CD4-positive, alpha-beta memory T cell (primary cell): Measurements from ENCODE around the gene TK2. TPM values are rescaled to one million over a fixed set of nuclear protein-coding genes. Genes with fewer than 3 reads are reported as not detected.
"Not testable (repeated sequence)": the region's sequence is repeated elsewhere in the genome, so short reads cannot be mapped to it uniquely, and the experiment has no call there.

Source experiments
- CTCF ChIA-PET: fragments of 350-600 bp; sonication (Branson Sonifier 250); formaldehyde crosslinking; loops from one replicate; lab custom pipeline; 2021; ENCODE audit warnings: inconsistent platforms; ENCODE audit not compliant: partially characterized antibody; lab: Charles Lee
- POLR2A ChIA-PET: fragments of 350-600 bp; sonication (Branson Sonifier 250); formaldehyde crosslinking; loops from one replicate; lab custom pipeline; 2021; ENCODE audit not compliant: partially characterized antibody; lab: Charles Lee
- DNase-seq, 5 donors: peaks; one replicate each; pipeline versions ENCODE4 v3.0.0 to v3.0.0-alpha.2; 2020 to 2022; ENCODE audit warnings: mixed read lengths in 1 of 5
- H3K27ac ChIP-seq: one replicate; pipeline ENCODE4 v1.7.0; 2013; ENCODE audit warnings: low read depth, low read length
- H3K27me3 ChIP-seq: 2 replicates; pipeline ENCODE4 v1.7.0; 2013; ENCODE audit warnings: mild to moderate bottlenecking, low read length, moderate library complexity; ENCODE audit not compliant: insufficient read depth
- H3K36me3 ChIP-seq: 2 replicates; pipeline ENCODE4 v1.7.0; 2013; ENCODE audit warnings: mild to moderate bottlenecking, low read length, moderate library complexity; ENCODE audit not compliant: insufficient read depth
- H3K4me1 ChIP-seq: 2 replicates; pipeline ENCODE4 v1.7.0; 2013; ENCODE audit warnings: mild to moderate bottlenecking, low read length, moderate library complexity; ENCODE audit not compliant: insufficient read depth
- H3K4me3 ChIP-seq, 2 donors: one replicate each; pipeline ENCODE4 v1.7.0; 2013; ENCODE audit warnings: low read length in 2 of 2, mild to moderate bottlenecking in 1 of 2
- H3K9me3 ChIP-seq, 2 donors: one replicate each; pipeline ENCODE4 v1.7.0; 2013; ENCODE audit warnings: low read length in 2 of 2, control low read depth in 1 of 2; ENCODE audit not compliant: control insufficient read depth in 1 of 2
- H3K27ac Mint-ChIP-seq, 7 donors: one replicate each; pipeline ENCODE4 v1.8.0; 2020 to 2021; ENCODE audit warnings: mixed read lengths in 7 of 7, mild to moderate bottlenecking in 6 of 7, inconsistent platforms in 3 of 7, moderate library complexity in 3 of 7
- H3K27me3 Mint-ChIP-seq, 2 donors: one replicate each; pipeline ENCODE4 v1.8.0; 2020 to 2021; ENCODE audit warnings: mixed read lengths in 2 of 2
- H3K36me3 Mint-ChIP-seq, 2 donors: one replicate each; pipeline ENCODE4 v1.8.0; 2020 to 2021; ENCODE audit warnings: mixed read lengths in 2 of 2, inconsistent platforms in 1 of 2, mild to moderate bottlenecking in 1 of 2
- H3K4me1 Mint-ChIP-seq, 4 donors: one replicate each; pipeline ENCODE4 v1.8.0; 2020 to 2021; ENCODE audit warnings: mixed read lengths in 4 of 4, mild to moderate bottlenecking in 1 of 4
- H3K4me3 Mint-ChIP-seq, 8 donors: one replicate each; pipeline ENCODE4 v1.8.0; 2020 to 2021; ENCODE audit warnings: mixed read lengths in 8 of 8, mild to moderate bottlenecking in 7 of 8, moderate library complexity in 6 of 8, inconsistent platforms in 3 of 8
- H3K9me3 Mint-ChIP-seq, 8 donors: one replicate each; pipeline ENCODE4 v1.8.0; 2020 to 2021; ENCODE audit warnings: mixed read lengths in 8 of 8, mild to moderate bottlenecking in 5 of 8, inconsistent platforms in 3 of 8, moderate library complexity in 1 of 8
- intact Hi-C: fragments of 100-400 bp; cut with micrococcal nuclease; formaldehyde crosslinking; loops from one replicate; pipeline ENCODE4 v1.15.1; 2023
- polyA plus RNA-seq, 2 donors: library from polyadenylated mRNA; unstranded; fragments of 300-500 nt; fragmentation: Illumina TruSeq; gene quantifications; one replicate each; pipeline ENCODE4 v1.2.3, GENCODE V29; 2021
- total RNA-seq, 2 experiments: library from RNA; stranded (reverse); gene quantifications; one replicate each; pipeline ENCODE4 v1.2.3, GENCODE V29; 2021

TK2 gene
- total and polyA plus RNA-seq, 4 experiments from 2014 or later: 3.9 to 10.2 (median 7.4) TPM

- H3K4me1 ChIP-seq, H3K9me3 ChIP-seq, POLR2A ChIA-PET, H3K36me3 ChIP-seq, H3K4me1 Mint-ChIP-seq, intact Hi-C loops, H3K4me3 Mint-ChIP-seq, H3K36me3 Mint-ChIP-seq, H3K27me3 ChIP-seq, DNase-seq, H3K4me3 ChIP-seq, H3K27ac Mint-ChIP-seq, H3K9me3 Mint-ChIP-seq, H3K27ac ChIP-seq: not testable (repeated sequence)
- peaks cover 15 to 22% of the 10 kb centered on the region in 2 donors for H3K27me3 Mint-ChIP-seq
- CTCF ChIA-PET: interaction anchor here (1.0 kb wide), 1 partner anchor 184 kb away, joined by 3 read pairs; no protein-coding TSS in a partner anchor
Measured at GRCh38 chr16:66466636-66467035, 83.3 kb downstream of the TK2 start.

- POLR2A ChIA-PET, H3K27ac ChIP-seq, H3K4me1 ChIP-seq, H3K4me3 ChIP-seq, H3K36me3 Mint-ChIP-seq, H3K36me3 ChIP-seq, H3K4me3 Mint-ChIP-seq, H3K27me3 ChIP-seq, DNase-seq, H3K27ac Mint-ChIP-seq, H3K4me1 Mint-ChIP-seq, H3K9me3 ChIP-seq, intact Hi-C loops, H3K9me3 Mint-ChIP-seq: not testable (repeated sequence)
- CTCF ChIA-PET: interaction anchor here (1.0 kb wide), 1 partner anchor 185 kb away, joined by 3 read pairs; no protein-coding TSS in a partner anchor
- H3K27me3 Mint-ChIP-seq: peaks cover 15 to 24% of the 10 kb centered on the region in 2 donors
Measured at GRCh38 chr16:66465946-66466345, 84.0 kb downstream of the TK2 start.

GRCh38 chr16:66462912-66463311 is 87.0 kb downstream of the TK2 start:
- ChIA-PET POLR2A (no interaction called here), CTCF (no interaction called here)
- Histone ChIP-seq H3K4me3 (no peak overlapping the region), H3K27me3 (peaks cover 4% of the 10 kb centered on the region), H3K36me3 (no peaks in the 10 kb centered on the region), H3K4me1 (no peaks in the 10 kb centered on the region), H3K27ac (no peak overlapping the region), H3K9me3 (no peaks in the 10 kb centered on the region)
- DNase-seq: no peak
- H3K27ac Mint-ChIP-seq: no peak overlapping the region
- intact Hi-C loops: no loop called here
- H3K4me3 Mint-ChIP-seq: no peak overlapping the region
- H3K9me3 Mint-ChIP-seq: peaks cover 0 to 7% (median under 1%) of the 10 kb centered on the region in 8 donors
- peaks cover 22 to 35% of the 10 kb centered on the region in 2 donors for H3K27me3 Mint-ChIP-seq
- no peaks in the 10 kb centered on the region for H3K4me1 Mint-ChIP-seq
- peaks cover 0 to 3% of the 10 kb centered on the region in 2 donors for H3K36me3 Mint-ChIP-seq

- Mint-ChIP-seq H3K4me3 (no peak overlapping the region), H3K4me1 (no peaks in the 10 kb centered on the region), H3K27me3 (peaks cover 18 to 28% of the 10 kb centered on the region in 2 donors), H3K9me3 (no peaks in the 10 kb centered on the region), H3K36me3 (no peaks in the 10 kb centered on the region), H3K27ac (peak overlapping the region in 1 of 7 donors; percentile 13)
- no peaks in the 10 kb centered on the region for H3K27me3 ChIP-seq
- no peak for DNase-seq
- H3K27ac ChIP-seq: no peak overlapping the region
- no peaks in the 10 kb centered on the region for H3K36me3 ChIP-seq
- H3K4me3 ChIP-seq: no peak overlapping the region
- ChIA-PET POLR2A (no interaction called here), CTCF (no interaction called here)
- no peaks in the 10 kb centered on the region for H3K9me3 ChIP-seq
- intact Hi-C loops: no loop called here
- H3K4me1 ChIP-seq: no peaks in the 10 kb centered on the region
Measured at GRCh38 chr16:66460703-66461102, 89.2 kb downstream of the TK2 start.

- Histone ChIP-seq H3K27me3 (no peaks in the 10 kb centered on the region), H3K27ac (no peak overlapping the region), H3K9me3 (no peaks in the 10 kb centered on the region), H3K36me3 (no peaks in the 10 kb centered on the region), H3K4me3 (no peak overlapping the region), H3K4me1 (no peaks in the 10 kb centered on the region)
- no peak overlapping the region for H3K4me3 Mint-ChIP-seq
- intact Hi-C loops: no loop called here
- H3K27me3 Mint-ChIP-seq: peaks cover 16 to 25% of the 10 kb centered on the region in 2 donors
- no peaks in the 10 kb centered on the region for H3K36me3 Mint-ChIP-seq
- CTCF ChIA-PET: no interaction called here
- H3K27ac Mint-ChIP-seq: no peak overlapping the region
- DNase-seq: no peak
- POLR2A ChIA-PET: no interaction called here
- H3K4me1 Mint-ChIP-seq: no peaks in the 10 kb centered on the region
- H3K9me3 Mint-ChIP-seq: no peaks in the 10 kb centered on the region
Measured at GRCh38 chr16:66459878-66460277, 90.0 kb downstream of the TK2 start.

- Histone ChIP-seq H3K4me3 (no peak overlapping the region), H3K27ac (no peak overlapping the region), H3K36me3 (no peaks in the 10 kb centered on the region), H3K4me1 (no peaks in the 10 kb centered on the region), H3K27me3 (no peaks in the 10 kb centered on the region), H3K9me3 (no peaks in the 10 kb centered on the region)
- DNase-seq: no peak
- ChIA-PET POLR2A (no interaction called here), CTCF (no interaction called here)
- intact Hi-C loops: no loop called here
- Mint-ChIP-seq H3K27ac (no peak overlapping the region), H3K36me3 (no peaks in the 10 kb centered on the region), H3K27me3 (peaks cover 14 to 21% of the 10 kb centered on the region in 2 donors), H3K9me3 (no peaks in the 10 kb centered on the region), H3K4me1 (no peaks in the 10 kb centered on the region), H3K4me3 (no peak overlapping the region)
Measured at GRCh38 chr16:66458853-66459252, 91.1 kb downstream of the TK2 start.

- ChIA-PET POLR2A (no interaction called here), CTCF (no interaction called here)
- Histone ChIP-seq H3K4me3 (no peak overlapping the region), H3K9me3 (no peaks in the 10 kb centered on the region), H3K27ac (no peak overlapping the region), H3K36me3 (no peaks in the 10 kb centered on the region), H3K4me1 (no peaks in the 10 kb centered on the region), H3K27me3 (no peaks in the 10 kb centered on the region)
- Mint-ChIP-seq H3K9me3 (no peaks in the 10 kb centered on the region), H3K36me3 (no peaks in the 10 kb centered on the region), H3K27ac (no peak overlapping the region), H3K27me3 (peaks cover 9 to 19% of the 10 kb centered on the region in 2 donors), H3K4me1 (no peaks in the 10 kb centered on the region), H3K4me3 (no peak overlapping the region)
- intact Hi-C loops: no loop called here
- DNase-seq: no peak
Measured at GRCh38 chr16:66458292-66458691, 91.6 kb downstream of the TK2 start.
